ENCODE data around the gene POM121.
"Not testable (repeated sequence)": the region's sequence is repeated elsewhere in the genome, so short reads cannot be mapped to it uniquely, and the experiment has no call there.

- not testable (repeated sequence) for TF ChIP-seq CTCF, POLR2A (IDR thresholded peaks at IDR 0.05)
These were observed 45.1 kb upstream of the POM121 start for GRCh38 chr7:72879737-72880215.

Measured in heart left ventricle (tissue), 13 donors.